Endometrial microvascular endothelial cells (primary cell): ENCODE results near the gene SLC33A1. TPM values are rescaled to one million over a fixed set of nuclear protein-coding genes. Genes with fewer than 3 reads are reported as not detected.
"Not testable (repeated sequence)": the region's sequence is repeated elsewhere in the genome, so short reads cannot be mapped to it uniquely, and the experiment has no call there.

Experiments
- in situ Hi-C: cut with HindIII; loops from 2 replicates; pipeline ENCODE4 v1.10.0; 2017; ENCODE audit warnings: low sequenced_read_pairs, low pct_unique_long_range_greater_than_20kb; ENCODE audit errors: inconsistent ontology term
- total RNA-seq: library from RNA; depleted of rRNA; stranded (reverse); fragments of >200 nt; gene quantifications from one replicate; pipeline ENCODE4 v1.2.3, GENCODE V29; 2015; ENCODE audit errors: inconsistent ontology term

The SLC33A1 gene
- total RNA-seq, 1 donor from 2014 or later, result 29.8 TPM

DNA sequence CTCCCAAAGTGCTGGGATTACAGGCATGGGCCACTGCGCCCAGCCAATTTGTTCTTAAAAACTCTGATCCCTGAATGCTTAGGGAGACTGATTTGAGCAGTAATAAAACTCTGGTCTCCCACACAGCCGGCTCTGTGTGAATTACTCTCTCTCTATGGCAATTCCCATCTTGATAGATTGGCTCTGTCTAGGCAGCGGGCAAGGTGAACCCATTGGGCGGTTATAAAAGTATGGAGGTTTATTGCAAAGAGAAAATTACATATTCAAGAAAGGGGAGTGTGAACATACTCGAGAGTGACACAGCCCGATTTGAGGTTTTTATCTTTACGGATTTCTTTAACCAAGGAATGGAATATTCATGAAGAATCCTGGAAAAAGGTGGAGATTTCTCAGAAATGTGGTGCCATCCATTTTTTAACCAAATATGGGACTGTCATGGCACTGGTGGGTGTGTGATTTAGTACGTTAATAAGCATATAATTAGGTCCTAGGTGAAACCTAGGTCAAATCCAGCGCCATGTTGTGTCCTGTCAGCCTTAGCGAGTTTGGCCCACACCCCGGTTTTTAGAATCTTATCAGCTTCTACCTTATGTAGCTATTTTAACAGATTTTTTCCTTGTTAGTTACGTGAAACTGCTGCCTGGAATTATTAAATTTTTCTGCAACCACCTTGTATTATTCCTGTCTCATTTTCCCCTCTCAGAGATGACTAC lies 9.0 kb upstream of the SLC33A1 start:
- in situ Hi-C loops, result no loop called here

DNA sequence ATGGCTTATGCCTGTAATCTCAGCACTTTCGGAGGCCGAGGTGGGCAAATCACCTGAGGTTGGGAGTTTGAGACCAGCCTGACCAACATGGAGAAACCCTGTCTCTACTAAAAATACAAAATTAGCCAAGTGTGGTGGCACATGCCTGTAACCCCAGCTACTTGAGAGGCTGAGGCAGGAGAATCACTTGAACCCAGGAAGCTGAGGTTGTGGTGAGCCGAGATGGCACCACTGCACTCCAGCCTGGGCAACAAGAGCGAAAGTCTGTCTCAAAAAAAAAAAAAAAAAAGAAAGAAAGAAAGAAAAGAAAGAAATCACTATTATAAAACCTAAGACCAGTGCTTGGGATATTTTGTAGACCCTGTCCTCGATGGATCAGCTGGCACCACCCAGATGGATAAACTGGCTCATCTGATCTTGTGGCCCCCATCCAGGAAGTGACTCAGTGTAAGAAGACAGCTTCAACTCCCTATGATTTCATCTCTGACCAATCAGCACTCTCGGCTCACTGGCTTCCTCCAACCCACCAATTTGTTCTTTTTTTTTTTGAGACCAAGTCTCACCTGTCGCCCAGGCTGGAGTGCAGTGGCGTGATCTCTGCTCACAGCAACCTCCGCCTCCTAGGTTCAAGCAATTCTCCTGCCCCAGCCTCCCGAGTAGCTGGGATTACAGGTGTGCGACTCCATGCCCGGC lies 8.2 kb upstream of the SLC33A1 start:
- in situ Hi-C loops, result not testable (repeated sequence)

GRCh38 chr3:155861476-155862183 lies 7.4 kb upstream of the SLC33A1 start:
- in situ Hi-C loops, result no loop called here

DNA sequence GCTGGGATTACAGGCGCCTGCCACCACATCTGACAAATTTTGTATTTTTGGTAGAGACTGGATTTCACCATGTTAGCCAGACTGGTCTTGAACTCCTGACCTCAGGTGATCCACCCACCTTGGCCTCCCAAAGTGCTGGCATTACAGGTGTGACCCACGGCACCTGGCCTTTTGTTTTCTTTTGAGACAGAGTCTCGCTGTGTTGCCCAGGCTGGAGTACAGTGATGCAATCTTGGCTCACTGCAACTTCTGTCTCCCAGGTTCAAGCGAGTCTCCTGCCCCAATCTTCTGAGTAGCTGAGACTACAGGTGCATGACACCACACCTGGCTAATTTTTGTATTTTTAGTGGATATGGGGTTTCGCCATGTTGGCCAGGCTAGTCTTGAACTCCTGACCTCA lies 6.2 kb upstream of the SLC33A1 start:
- in situ Hi-C loops, result not testable (repeated sequence)

GRCh38 chr3:155859859-155860258 lies 5.6 kb upstream of the SLC33A1 start:
- in situ Hi-C loops, result no loop called here

DNA sequence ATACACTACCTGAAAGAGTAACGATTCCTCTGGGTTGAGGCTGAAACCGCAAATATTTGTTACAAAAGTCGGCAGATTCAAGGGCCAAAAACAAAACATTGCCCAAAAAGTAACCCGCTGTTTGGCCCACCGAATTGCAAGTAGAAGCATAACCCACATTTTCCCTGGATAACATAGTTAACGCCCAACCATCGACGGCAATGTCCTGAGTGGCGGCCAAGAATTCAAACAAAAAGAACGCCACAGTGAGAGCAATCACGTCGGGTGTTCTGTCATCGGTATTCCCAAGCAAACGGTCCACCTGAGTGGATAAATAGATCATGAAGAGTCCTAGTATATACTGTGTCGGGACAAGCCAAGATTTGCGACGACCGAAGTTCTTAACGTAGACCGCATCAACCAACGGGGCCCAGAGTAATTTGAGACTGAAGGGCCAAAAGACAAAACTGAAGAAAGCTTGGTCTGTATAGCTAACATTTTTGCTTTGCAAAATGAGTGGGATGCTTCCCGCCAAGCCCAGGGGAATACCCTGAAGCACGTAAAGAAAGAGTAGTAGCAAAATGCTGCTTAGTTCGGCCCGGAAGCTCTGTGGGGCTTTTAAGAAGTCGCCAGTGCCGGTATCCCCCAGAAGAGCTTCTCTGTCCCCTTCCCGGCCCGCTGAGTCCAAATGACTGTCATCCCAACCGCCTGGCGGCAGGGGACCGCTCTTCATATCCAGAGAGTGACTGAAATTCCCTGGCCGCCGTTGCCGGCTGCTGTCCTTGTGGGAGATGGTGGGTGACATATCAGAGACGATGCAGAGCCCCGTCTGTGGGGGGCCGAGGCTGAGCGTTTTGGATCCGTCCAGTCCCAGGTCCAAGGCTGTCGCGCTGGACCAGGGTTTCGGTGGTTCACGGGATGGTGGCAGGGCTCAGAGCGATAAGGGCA lies 750 bp downstream of the SLC33A1 start:
- in situ Hi-C loops, result no loop called here

DNA sequence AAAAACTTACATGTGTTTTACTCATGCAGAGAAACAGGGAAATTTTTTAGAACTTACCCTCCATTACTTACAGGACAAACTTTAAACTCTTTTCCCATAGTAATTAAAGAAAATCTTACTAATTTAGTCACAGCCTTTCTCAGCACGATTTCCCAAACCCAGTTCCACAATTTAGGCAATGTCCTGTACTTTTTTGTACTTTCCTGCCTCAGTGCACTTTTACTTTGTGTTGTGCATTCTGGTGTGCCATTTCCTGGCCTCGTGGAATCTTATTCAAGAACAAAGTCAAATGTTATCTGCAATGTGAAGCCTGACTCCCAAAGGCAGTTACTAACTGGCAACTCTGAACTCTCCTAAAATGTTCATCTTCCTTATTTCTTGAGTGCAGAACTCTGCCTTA lies 1.9 kb downstream of the SLC33A1 start:
- in situ Hi-C loops, result no loop called here

DNA sequence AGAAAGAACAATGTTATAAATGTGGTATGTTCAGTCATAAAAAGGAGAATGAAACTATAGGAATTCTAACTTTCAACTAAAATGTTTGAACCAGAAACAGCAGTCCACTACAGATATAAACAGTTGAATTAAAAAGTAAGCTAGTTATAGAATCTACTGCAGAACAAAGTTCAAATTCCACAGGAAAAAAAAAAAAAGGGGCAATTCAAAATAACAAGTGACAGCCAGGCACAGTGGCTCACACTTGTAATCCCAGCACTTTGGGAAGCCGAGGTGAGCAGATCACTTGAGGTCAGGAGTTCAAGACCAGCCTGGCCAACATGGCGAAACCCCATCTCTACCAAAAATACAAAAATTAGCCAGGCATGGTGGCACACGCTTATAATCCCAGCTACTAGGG lies 4.8 kb downstream of the SLC33A1 start:
- in situ Hi-C loops, result not testable (repeated sequence)

- in situ Hi-C loops, result no loop called here
Measured at GRCh38 chr3:155847993-155848392, 6.2 kb downstream of the SLC33A1 start.

- in situ Hi-C loops, result no loop called here
Measured at GRCh38 chr3:155846119-155846518, 8.1 kb downstream of the SLC33A1 start.

- in situ Hi-C loops, result no loop called here
Measured at GRCh38 chr3:155843569-155843968, 10.7 kb downstream of the SLC33A1 start.

GRCh38 chr3:155835341-155836071 lies 18.7 kb downstream of the SLC33A1 start:
- in situ Hi-C loops, result no loop called here

GRCh38 chr3:155828490-155829098 lies 25.6 kb downstream of the SLC33A1 start:
- in situ Hi-C loops, result not testable (repeated sequence)

DNA sequence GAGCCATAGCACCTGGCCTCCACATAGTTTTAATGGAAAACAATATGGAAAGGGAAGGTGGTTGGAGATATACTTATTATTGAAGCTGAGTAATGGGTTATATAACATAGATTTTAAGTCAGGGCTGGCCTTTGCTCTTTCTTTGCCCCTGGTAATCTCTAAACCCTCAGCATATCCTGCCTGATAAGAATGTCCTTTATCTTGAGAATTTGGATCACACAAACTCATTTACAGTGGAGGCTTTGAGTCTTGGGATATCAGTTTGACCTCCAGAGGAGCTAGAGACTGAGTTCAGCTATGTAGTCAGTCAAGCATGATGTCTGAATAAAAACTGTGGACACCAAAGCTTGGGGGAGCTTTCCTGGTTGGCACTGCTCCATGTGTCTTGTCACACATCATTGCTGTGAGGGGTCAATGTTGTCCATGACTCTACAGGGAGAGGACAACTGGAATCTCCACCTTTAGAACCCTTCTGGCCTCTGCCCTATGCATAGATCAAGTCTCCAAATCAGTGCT lies 39.1 kb downstream of the SLC33A1 start:
- in situ Hi-C loops, result no loop called here

GRCh38 chr3:155813224-155813623 lies 41.0 kb downstream of the SLC33A1 start:
- in situ Hi-C loops, result not testable (repeated sequence)

GRCh38 chr3:155809181-155809580 lies 45.0 kb downstream of the SLC33A1 start:
- in situ Hi-C loops, result no loop called here

- in situ Hi-C loops, result no loop called here
Measured at GRCh38 chr3:155807823-155808222, 46.4 kb downstream of the SLC33A1 start.
